ENCODE measurements around the gene NUDT1.

The NUDT1 gene

DNA sequence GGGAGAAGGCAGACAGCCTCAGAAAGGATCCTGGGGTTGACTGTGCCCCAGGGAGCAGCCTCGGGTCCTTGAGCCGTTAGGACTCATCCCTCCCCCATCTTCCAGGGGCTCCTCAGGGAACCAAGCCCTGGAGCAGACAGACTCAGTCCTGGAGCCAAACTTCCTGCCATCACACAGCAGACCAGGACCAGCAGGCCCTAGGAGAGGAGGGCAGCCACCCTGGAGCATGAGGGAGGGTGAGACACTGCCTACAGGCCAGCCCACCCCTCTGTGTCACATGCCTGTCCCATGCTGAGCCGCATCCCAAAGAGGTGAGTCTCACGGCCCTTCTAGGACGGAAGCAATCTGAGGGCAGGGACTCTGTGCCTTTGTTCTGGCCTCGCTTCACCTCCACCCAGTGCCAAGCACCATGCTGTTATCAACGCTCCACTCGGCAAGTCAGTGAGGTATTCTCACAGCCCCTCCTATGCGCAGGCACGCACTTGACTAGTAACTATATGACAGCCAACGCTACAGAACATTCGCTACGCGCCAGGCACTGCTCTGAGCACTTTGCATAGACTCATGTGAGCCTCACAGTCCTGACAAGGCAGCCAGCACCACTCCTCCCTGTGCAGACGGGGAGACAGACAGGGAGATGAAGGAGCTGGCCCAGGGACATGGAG lies 28.3 kb upstream of the NUDT1 start:
- TF ChIP-seq, protein P1, sequence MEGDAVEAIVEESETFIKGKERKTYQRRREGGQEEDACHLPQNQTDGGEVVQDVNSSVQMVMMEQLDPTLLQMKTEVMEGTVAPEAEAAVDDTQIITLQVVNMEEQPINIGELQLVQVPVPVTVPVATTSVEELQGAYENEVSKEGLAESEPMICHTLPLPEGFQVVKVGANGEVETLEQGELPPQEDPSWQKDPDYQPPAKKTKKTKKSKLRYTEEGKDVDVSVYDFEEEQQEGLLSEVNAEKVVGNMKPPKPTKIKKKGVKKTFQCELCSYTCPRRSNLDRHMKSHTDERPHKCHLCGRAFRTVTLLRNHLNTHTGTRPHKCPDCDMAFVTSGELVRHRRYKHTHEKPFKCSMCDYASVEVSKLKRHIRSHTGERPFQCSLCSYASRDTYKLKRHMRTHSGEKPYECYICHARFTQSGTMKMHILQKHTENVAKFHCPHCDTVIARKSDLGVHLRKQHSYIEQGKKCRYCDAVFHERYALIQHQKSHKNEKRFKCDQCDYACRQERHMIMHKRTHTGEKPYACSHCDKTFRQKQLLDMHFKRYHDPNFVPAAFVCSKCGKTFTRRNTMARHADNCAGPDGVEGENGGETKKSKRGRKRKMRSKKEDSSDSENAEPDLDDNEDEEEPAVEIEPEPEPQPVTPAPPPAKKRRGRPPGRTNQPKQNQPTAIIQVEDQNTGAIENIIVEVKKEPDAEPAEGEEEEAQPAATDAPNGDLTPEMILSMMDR (IDR thresholded peaks at IDR 0.05; ENCODE audit: low read depth, low read length), result no peak
- H3K4me3 ChIP-seq (ENCODE audit: low read depth, low read length), result no peak overlapping the region

DNA sequence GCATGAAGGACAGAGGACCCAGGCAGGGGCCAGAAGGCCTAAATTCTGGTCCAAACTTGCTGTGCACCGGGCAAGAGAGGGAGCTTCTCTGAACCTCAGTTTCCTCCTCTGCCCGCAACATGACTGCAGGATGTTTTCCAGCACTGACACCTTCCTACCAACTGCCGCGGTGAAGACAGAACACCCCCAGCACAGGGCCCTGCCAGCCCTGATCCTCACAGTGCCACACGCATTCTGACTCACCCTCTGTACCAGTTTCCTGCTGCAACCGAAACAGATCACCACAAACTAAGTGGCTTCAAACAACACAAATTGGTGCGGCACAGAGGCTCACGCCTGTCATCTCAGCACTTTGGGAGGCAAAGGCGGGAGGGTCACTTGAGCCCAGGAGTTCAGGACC lies 27.4 kb upstream of the NUDT1 start:
- TF ChIP-seq, protein P1 (IDR thresholded peaks at IDR 0.05; ENCODE audit: low read depth, low read length), result no peak
- H3K4me3 ChIP-seq (ENCODE audit: low read depth, low read length), result no peak overlapping the region

DNA sequence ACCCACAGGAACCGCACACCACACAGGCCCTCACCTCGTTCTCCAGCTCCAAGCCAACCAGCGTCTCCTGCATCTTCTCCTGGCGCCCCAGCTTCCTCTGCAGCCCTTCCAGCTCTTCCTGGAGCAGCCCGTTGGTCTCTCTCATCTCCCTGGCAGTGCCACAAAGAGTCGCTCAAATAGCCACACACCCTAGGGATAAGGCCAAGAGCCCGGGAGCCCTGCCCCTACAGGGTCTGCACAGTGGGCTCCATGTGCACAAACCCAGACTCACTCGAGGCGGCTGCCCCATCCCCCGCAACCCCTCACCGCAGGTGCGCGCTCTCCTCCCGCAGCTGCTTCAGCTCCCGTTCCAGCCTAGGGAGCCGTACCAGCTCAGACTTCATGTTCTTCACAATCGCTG lies 26.2 kb upstream of the NUDT1 start:
- TF ChIP-seq, protein P1 (IDR thresholded peaks at IDR 0.05; ENCODE audit: low read depth, low read length), result no peak

DNA sequence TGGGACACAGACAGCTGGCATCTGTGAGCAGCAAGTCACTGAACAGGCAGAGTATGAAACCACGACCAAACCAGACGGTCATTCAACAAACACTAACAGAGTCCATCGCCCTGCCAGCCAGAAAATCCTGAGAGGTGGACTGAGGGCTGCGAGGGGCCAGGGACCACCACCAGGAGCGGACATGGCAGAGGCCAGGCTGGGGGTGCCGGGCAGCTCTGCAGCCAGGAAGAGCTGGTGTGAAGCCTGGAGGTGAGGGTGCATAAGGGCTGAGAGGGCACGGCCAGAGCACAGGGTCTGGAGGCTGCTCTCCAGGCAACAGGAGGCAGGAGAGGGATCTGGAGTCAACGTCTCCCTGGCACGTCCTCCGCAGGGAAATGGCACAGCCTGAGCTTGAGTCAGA lies 24.8 kb upstream of the NUDT1 start:
- no peak overlapping the region for H3K4me3 ChIP-seq (ENCODE audit: low read depth, low read length)
- TF ChIP-seq, protein P1 (IDR thresholded peaks at IDR 0.05; ENCODE audit: low read depth, low read length), result no peak

More for the DNA sequence above, 26.2 kb upstream of the NUDT1 start:
- H3K4me3 ChIP-seq (ENCODE audit: low read depth, low read length), result no peak overlapping the region

DNA sequence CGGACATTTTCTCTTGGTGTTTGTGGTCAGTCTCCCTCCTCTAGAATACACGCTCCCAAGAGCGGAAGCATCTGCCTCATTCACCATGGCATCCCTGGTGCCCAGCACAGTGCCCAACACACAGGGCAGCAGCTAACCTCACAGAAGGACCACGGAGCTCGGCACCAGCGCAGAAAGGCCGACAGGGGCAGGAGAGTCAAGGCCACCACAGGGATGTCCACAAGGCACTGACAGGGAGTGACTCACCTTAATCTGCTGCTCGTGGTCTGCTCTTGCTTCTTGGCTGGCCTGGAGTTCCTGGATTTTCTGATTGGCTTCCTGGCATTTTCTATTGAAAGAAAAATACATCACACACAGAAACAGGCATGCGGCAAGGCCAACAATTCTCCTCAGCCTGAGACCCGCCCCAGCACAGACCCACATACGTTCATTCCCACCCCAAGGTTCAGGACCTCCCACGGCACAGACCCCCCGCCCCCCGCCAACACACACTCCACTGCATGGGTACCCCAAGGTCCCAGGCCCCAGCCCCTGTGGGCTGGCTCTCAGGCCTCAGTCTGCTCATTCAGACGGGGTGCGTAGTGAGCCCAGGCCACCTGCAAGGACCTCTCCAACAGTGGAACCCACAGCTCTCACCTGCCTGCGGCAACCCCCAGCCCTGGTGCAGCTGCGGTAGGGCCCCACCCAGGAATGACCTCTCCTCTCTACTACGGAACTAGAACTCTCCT lies 24.1 kb upstream of the NUDT1 start:
- no peak overlapping the region for H3K4me3 ChIP-seq (ENCODE audit: low read depth, low read length)
- TF ChIP-seq, protein P1 (IDR thresholded peaks at IDR 0.05; ENCODE audit: low read depth, low read length), result no peak

DNA sequence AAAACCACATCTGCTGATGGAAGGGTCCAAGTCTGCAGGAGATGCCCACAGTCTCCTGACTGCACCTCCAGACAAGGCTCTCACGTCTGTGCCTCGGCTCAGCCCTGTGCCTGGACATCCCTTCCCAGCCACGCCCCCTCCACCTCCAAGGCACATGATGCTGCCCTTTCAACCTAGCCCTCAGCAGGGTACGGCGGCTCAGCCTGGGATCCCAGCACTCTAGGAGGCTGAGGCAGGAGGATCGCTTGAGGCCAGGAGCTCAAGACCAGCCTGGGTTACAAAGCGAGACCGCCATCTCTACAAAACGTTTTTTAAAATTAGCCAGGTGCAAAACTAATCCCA lies 23.6 kb upstream of the NUDT1 start:
- TF ChIP-seq, protein P1 (IDR thresholded peaks at IDR 0.05; ENCODE audit: low read depth, low read length), result no peak
- H3K4me3 ChIP-seq (ENCODE audit: low read depth, low read length), result no peak overlapping the region

DNA sequence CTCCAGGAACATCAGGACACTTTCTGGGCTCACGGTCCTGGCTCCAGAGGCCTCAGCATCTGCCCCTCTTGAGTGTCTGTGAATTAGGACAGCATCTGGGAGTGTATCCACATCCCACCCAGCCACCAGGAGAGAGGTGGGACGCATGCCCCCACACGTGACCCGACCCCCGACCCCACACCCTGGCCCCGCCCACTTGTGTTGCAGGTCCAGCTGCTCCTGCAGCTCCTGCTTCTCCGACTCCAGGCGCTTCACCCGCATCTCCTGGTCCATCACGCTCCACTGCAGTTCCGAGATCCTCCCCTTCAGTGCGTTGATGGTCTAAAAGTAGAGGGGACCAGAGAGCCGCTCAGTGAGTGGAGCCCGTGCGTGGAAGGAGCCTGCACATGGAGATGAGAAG lies 22.9 kb upstream of the NUDT1 start:
- TF ChIP-seq, protein P1 (IDR thresholded peaks at IDR 0.05; ENCODE audit: low read depth, low read length), result no peak
- no peak overlapping the region for H3K4me3 ChIP-seq (ENCODE audit: low read depth, low read length)
